ENCODE results near the gene PSMD14.
"Not testable (repeated sequence)": the region's sequence is repeated elsewhere in the genome, so short reads cannot be mapped to it uniquely, and the experiment has no call there.

The PSMD14 gene

GRCh38 chr2:161308178-161308955 is at the start of gene PSMD14:
PSMD14 (plus strand) TSS chr2:161308425; CDS start chr2:161318826, 10,401 bp downstream.
- DNase-seq, result peak; percentile 65 to 81 (median 79)

GRCh38 chr2:161265874-161266273 is 42.4 kb upstream of the PSMD14 start:
- DNase-seq, result no peak

- DNase-seq, result no peak
Observed at GRCh38 chr2:161269111-161269510, 39.1 kb upstream of the PSMD14 start.

- peak in 2 of 3 experiments; percentile 56 to 62 for DNase-seq
Observed at GRCh38 chr2:161273038-161273760, 35.0 kb upstream of the PSMD14 start.

GRCh38 chr2:161278564-161279229 is 29.5 kb upstream of the PSMD14 start:
- not testable (repeated sequence) for DNase-seq

- DNase-seq, result not testable (repeated sequence)
Observed at GRCh38 chr2:161279230-161279815, 28.9 kb upstream of the PSMD14 start.

GRCh38 chr2:161280906-161281323 is 27.3 kb upstream of the PSMD14 start:
- DNase-seq, result not testable (repeated sequence)

- not testable (repeated sequence) for DNase-seq
Observed at GRCh38 chr2:161281615-161282310, 26.5 kb upstream of the PSMD14 start.

GRCh38 chr2:161282311-161282644 is 25.9 kb upstream of the PSMD14 start:
- DNase-seq, result not testable (repeated sequence)

GRCh38 chr2:161283926-161284325 is 24.3 kb upstream of the PSMD14 start:
- no peak for DNase-seq

- no peak for DNase-seq
Observed at GRCh38 chr2:161303535-161304050, 4.6 kb upstream of the PSMD14 start.

GRCh38 chr2:161306919-161307318 is 1.3 kb upstream of the PSMD14 start:
- DNase-seq, result no peak

- peak in 1 of 3 experiments; percentile 13 for DNase-seq
Observed at GRCh38 chr2:161307676-161308075, 549 bp upstream of the PSMD14 start.

GRCh38 chr2:161312996-161313395 is 4.8 kb downstream of the PSMD14 start:
- DNase-seq, result no peak

- no peak for DNase-seq
Observed at GRCh38 chr2:161315380-161315779, 7.2 kb downstream of the PSMD14 start.

- no peak for DNase-seq
Observed at GRCh38 chr2:161316701-161317100, 8.5 kb downstream of the PSMD14 start.

- DNase-seq, result no peak
Observed at GRCh38 chr2:161321944-161322648, 13.9 kb downstream of the PSMD14 start.

GRCh38 chr2:161324876-161325275 is 16.7 kb downstream of the PSMD14 start:
- DNase-seq, result no peak

- no peak for DNase-seq
Observed at GRCh38 chr2:161327582-161327981, 19.4 kb downstream of the PSMD14 start.

GRCh38 chr2:161332371-161332967 is 24.2 kb downstream of the PSMD14 start:
- DNase-seq, result peak in 1 of 3 experiments; percentile 41

- no peak for DNase-seq
Observed at GRCh38 chr2:161335626-161336025, 27.4 kb downstream of the PSMD14 start.
